GM23338 (cell line): ENCODE data around the gene CCDC184. TPM values are rescaled to one million over a fixed set of nuclear protein-coding genes. Genes with fewer than 3 reads are reported as not detected.

Source experiments
- ATAC-seq: fragments of 200-7000 bp; cut with Tn5 transposase; 3 replicates; pipeline ENCODE4 v1.9.1; 2020
- DNase-seq: peaks from one replicate; pipeline ENCODE4 v3.0.0-alpha.2; 2015; ENCODE audit warnings: low spot score
- H2AFZ ChIP-seq: fragments of 200-600 bp; sonication (generic); 2 replicates; pipeline ENCODE4 v1.8.0; 2016; ENCODE audit warnings: antibody characterized with exemption, mild to moderate bottlenecking, moderate library complexity
- H3F3A ChIP-seq: fragments of 200-600 bp; sonication (generic); replicated peaks from 2 replicates; pipeline ENCODE4 v1.8.0; 2017; ENCODE audit warnings: antibody characterized with exemption, mixed run types, low read depth
- H3K27ac ChIP-seq: fragments of 200-600 bp; sonication (generic); 2 replicates; pipeline ENCODE4 v1.6.1; 2016; ENCODE audit warnings: low read depth
- H3K27me3 ChIP-seq: fragments of 200-600 bp; sonication (generic); 2 replicates; pipeline ENCODE4 v1.8.0; 2016; ENCODE audit warnings: mild to moderate bottlenecking, mixed run types, moderate library complexity; ENCODE audit not compliant: insufficient read depth
- H3K36me3 ChIP-seq: fragments of 200-600 bp; sonication (generic); 2 replicates; pipeline ENCODE4 v1.8.0; 2016; ENCODE audit warnings: mild to moderate bottlenecking; ENCODE audit not compliant: insufficient read depth
- H3K4me1 ChIP-seq: fragments of 200-600 bp; sonication (generic); 2 replicates; pipeline ENCODE4 v1.8.0; 2016; ENCODE audit warnings: mild to moderate bottlenecking, moderate library complexity; ENCODE audit not compliant: insufficient read depth
- H3K4me2 ChIP-seq: fragments of 200-600 bp; sonication (generic); 2 replicates; pipeline ENCODE4 v1.7.1; 2017; ENCODE audit warnings: mixed run types
- H3K4me3 ChIP-seq: fragments of 200-600 bp; sonication (generic); 2 replicates; pipeline ENCODE4 v1.6.1; 2016; ENCODE audit warnings: mixed run types
- H3K79me2 ChIP-seq: fragments of 200-600 bp; sonication (generic); replicated peaks from 2 replicates; pipeline ENCODE4 v1.8.0; 2017; ENCODE audit warnings: mild to moderate bottlenecking; ENCODE audit not compliant: insufficient read depth
- H3K9me2 ChIP-seq: fragments of 200-600 bp; sonication (generic); 2 replicates; pipeline ENCODE4 v1.8.0; 2017; ENCODE audit not compliant: insufficient read depth
- H4K20me1 ChIP-seq: fragments of 200-600 bp; sonication (generic); replicated peaks from 2 replicates; pipeline ENCODE4 v1.8.0; 2017; ENCODE audit warnings: mild to moderate bottlenecking; ENCODE audit not compliant: insufficient read depth
- H3K27ac Mint-ChIP-seq: 2 replicates; pipeline ENCODE4 v1.8.0; 2020; ENCODE audit warnings: inconsistent platforms, mild to moderate bottlenecking, moderate library complexity, mixed read lengths
- H3K27me3 Mint-ChIP-seq: 3 replicates; pipeline ENCODE4 v1.8.0; 2022; ENCODE audit warnings: low read depth, mild to moderate bottlenecking, moderate library complexity, mixed read lengths, inconsistent platforms; ENCODE audit not compliant: insufficient read depth, poor library complexity
- H3K36me3 Mint-ChIP-seq: 3 replicates; pipeline ENCODE4 v1.8.0; 2021; ENCODE audit warnings: low read depth, mild to moderate bottlenecking, inconsistent platforms, moderate library complexity, mixed read lengths
- H3K4me1 Mint-ChIP-seq: 3 replicates; pipeline ENCODE4 v1.8.0; 2020; ENCODE audit warnings: mild to moderate bottlenecking, inconsistent platforms, mixed read lengths
- H3K4me3 Mint-ChIP-seq: 3 replicates; pipeline ENCODE4 v1.8.0; 2021; ENCODE audit warnings: moderate library complexity, mild to moderate bottlenecking, inconsistent platforms, mixed read lengths
- H3K9me3 Mint-ChIP-seq: 3 replicates; pipeline ENCODE4 v1.8.0; 2020; ENCODE audit warnings: moderate library complexity, mild to moderate bottlenecking, inconsistent platforms, mixed read lengths
- CREB1 ChIP-seq: fragments of 250-450 bp; sonication (Bioruptor Pico); IDR thresholded peaks from 2 replicates; pipeline ENCODE4 v1.5.0; 2020; ENCODE audit warnings: low read depth, mild to moderate bottlenecking, moderate library complexity
- EZH2 ChIP-seq: fragments of 200-600 bp; sonication (generic); IDR thresholded peaks from one replicate; pipeline ENCODE4 v1.8.0; 2017; ENCODE audit warnings: antibody characterized with exemption, mild to moderate bottlenecking, low read depth; ENCODE audit not compliant: unreplicated experiment
- EZH2phosphoT487 ChIP-seq: fragments of 200-600 bp; sonication (generic); IDR thresholded peaks from one replicate; pipeline ENCODE4 v1.8.1; 2018; ENCODE audit warnings: antibody characterized with exemption; ENCODE audit not compliant: unreplicated experiment
- JUNB ChIP-seq: IDR thresholded peaks from one replicate; pipeline ENCODE4 v1.6.1; 2016; ENCODE audit warnings: antibody characterized with exemption; ENCODE audit not compliant: unreplicated experiment
- NANOG ChIP-seq: IDR thresholded peaks from 2 replicates; pipeline ENCODE4 v1.6.1; 2016; ENCODE audit warnings: antibody characterized with exemption, borderline replicate concordance
- POLR2AphosphoS5 ChIP-seq: IDR thresholded peaks from 2 replicates; pipeline ENCODE4 v1.6.1; 2016; ENCODE audit warnings: antibody characterized with exemption, low read depth
- STAT1 ChIP-seq: IDR thresholded peaks from one replicate; pipeline ENCODE4 v1.6.1; 2016; ENCODE audit warnings: antibody characterized with exemption; ENCODE audit not compliant: unreplicated experiment
- ZNF114 ChIP-seq: fragments of 250-450 bp; sonication (Bioruptor Pico); IDR thresholded peaks from 2 replicates; pipeline ENCODE4 v1.5.0; 2020; ENCODE audit warnings: mild to moderate bottlenecking, moderate library complexity
- ZNF331 ChIP-seq: fragments of 250-450 bp; sonication (Bioruptor Pico); IDR thresholded peaks from 2 replicates; pipeline ENCODE4 v1.5.0; 2020; ENCODE audit warnings: low read depth, mild to moderate bottlenecking, moderate library complexity
- polyA plus RNA-seq: library from polyadenylated mRNA; unstranded; fragments of >200 nt; fragmentation: Nextera tagmentation; extraction: Ambion mirVana; gene quantifications from 2 replicates; pipeline ENCODE4 v1.2.1, GENCODE V29; 2016
- total RNA-seq: library from RNA; depleted of rRNA; stranded (reverse); fragments of >200 nt; shearing (Covaris generic); gene quantifications from 2 replicates; pipeline ENCODE4 v1.2.3, GENCODE V29; 2014
- TF ChIP-seq, protein P1 (sequence below): fragments of 250-450 bp; sonication (Bioruptor Pico); IDR thresholded peaks from 2 replicates; pipeline ENCODE4 v1.5.0; 2020; ENCODE audit warnings: mild to moderate bottlenecking, moderate library complexity
- TF ChIP-seq, protein P2 (sequence below): IDR thresholded peaks from one replicate; pipeline ENCODE4 v1.6.1; 2018; ENCODE audit warnings: antibody characterized with exemption; ENCODE audit not compliant: unreplicated experiment

The CCDC184 gene
- total and polyA plus RNA-seq, 2 experiments from 2014 or later: 1.8 to 2.8 TPM

DNA sequence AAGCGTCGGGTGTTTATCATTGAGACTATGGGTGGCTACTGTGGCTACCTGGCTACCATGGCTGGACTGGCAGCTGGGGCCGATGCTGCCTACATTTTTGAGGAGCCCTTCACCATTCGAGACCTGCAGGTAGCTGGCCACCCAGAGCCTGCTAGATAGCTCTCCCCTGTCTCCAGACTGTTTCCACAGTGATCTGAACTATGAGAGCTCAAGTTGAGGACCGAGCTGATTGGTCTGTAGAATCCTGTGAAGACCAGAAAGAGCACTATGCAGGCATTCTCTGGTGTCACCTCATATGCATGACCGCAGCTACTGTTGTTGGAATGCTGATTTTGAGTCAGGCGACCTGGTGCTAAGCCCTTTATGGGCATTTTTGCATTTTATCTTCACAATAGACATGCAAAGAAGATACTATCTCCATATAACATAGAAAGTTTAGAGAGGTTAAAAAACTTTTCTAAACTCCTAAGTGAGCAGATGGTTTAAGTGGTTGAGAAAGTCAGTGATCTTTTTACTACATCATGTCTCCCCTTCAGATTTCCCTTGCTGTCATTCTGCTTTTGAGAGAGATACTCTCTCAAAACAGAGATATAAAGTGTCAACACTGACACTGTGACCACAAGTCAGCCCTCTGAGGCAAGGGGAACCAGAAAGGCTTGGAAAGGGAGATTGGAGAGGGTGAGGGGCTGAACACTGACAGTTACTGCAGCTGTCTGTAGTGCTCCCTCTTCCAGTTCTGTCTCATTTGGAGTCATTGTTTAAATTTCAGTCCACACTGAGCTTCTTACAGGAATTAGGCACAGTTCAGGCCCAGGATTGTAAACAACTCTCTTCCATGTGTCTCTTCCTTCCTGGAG lies 40.4 kb upstream of the CCDC184 start:
- Histone ChIP-seq H3K79me2 (no peaks in the 10 kb centered on the region), H3K4me2 (peak overlapping the region; percentile 59), H3K36me3 (peaks cover 44% of the 10 kb centered on the region), H3K4me1 (peaks cover 39% of the 10 kb centered on the region), H2AFZ (no peak overlapping the region), H3K27ac (peak overlapping the region; percentile 91), H3K9me2 (no peaks in the 10 kb centered on the region), H4K20me1 (0 out of 2 replicates have a peak, but pooled peaks cover 3% of the 10 kb centered on the region), H3K4me3 (peak overlapping the region; percentile 15; the same call in 1 of the 2 replicates), H3K27me3 (no peaks in the 10 kb centered on the region), H3F3A (no peaks in the 10 kb centered on the region; the same call in 1 of the 2 replicates)
- H3K36me3 Mint-ChIP-seq: peaks cover 82% of the 10 kb centered on the region
- ATAC-seq (peak; percentile 94), DNase-seq (peak; percentile 74)
- peak overlapping the region; percentile 53 for H3K4me3 Mint-ChIP-seq
- peaks cover 15% of the 10 kb centered on the region; the same call in 2 of the 3 replicates for H3K9me3 Mint-ChIP-seq
- TF ChIP-seq, protein P1, sequence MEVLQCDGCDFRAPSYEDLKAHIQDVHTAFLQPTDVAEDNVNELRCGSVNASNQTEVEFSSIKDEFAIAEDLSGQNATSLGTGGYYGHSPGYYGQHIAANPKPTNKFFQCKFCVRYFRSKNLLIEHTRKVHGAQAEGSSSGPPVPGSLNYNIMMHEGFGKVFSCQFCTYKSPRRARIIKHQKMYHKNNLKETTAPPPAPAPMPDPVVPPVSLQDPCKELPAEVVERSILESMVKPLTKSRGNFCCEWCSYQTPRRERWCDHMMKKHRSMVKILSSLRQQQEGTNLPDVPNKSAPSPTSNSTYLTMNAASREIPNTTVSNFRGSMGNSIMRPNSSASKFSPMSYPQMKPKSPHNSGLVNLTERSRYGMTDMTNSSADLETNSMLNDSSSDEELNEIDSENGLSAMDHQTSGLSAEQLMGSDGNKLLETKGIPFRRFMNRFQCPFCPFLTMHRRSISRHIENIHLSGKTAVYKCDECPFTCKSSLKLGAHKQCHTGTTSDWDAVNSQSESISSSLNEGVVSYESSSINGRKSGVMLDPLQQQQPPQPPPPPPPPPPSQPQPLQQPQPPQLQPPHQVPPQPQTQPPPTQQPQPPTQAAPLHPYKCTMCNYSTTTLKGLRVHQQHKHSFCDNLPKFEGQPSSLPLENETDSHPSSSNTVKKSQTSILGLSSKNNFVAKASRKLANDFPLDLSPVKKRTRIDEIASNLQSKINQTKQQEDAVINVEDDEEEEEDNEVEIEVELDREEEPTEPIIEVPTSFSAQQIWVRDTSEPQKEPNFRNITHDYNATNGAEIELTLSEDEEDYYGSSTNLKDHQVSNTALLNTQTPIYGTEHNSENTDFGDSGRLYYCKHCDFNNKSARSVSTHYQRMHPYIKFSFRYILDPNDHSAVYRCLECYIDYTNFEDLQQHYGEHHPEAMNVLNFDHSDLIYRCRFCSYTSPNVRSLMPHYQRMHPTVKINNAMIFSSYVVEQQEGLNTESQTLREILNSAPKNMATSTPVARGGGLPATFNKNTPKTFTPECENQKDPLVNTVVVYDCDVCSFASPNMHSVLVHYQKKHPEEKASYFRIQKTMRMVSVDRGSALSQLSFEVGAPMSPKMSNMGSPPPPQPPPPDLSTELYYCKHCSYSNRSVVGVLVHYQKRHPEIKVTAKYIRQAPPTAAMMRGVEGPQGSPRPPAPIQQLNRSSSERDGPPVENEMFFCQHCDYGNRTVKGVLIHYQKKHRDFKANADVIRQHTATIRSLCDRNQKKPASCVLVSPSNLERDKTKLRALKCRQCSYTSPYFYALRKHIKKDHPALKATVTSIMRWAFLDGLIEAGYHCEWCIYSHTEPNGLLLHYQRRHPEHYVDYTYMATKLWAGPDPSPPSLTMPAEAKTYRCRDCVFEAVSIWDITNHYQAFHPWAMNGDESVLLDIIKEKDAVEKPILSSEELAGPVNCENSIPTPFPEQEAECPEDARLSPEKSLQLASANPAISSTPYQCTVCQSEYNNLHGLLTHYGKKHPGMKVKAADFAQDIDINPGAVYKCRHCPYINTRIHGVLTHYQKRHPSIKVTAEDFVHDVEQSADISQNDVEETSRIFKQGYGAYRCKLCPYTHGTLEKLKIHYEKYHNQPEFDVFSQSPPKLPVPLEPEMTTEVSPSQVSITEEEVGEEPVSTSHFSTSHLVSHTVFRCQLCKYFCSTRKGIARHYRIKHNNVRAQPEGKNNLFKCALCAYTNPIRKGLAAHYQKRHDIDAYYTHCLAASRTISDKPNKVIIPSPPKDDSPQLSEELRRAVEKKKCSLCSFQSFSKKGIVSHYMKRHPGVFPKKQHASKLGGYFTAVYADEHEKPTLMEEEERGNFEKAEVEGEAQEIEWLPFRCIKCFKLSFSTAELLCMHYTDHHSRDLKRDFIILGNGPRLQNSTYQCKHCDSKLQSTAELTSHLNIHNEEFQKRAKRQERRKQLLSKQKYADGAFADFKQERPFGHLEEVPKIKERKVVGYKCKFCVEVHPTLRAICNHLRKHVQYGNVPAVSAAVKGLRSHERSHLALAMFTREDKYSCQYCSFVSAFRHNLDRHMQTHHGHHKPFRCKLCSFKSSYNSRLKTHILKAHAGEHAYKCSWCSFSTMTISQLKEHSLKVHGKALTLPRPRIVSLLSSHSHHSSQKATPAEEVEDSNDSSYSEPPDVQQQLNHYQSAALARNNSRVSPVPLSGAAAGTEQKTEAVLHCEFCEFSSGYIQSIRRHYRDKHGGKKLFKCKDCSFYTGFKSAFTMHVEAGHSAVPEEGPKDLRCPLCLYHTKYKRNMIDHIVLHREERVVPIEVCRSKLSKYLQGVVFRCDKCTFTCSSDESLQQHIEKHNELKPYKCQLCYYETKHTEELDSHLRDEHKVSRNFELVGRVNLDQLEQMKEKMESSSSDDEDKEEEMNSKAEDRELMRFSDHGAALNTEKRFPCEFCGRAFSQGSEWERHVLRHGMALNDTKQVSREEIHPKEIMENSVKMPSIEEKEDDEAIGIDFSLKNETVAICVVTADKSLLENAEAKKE (CRISPR knock-in tag): peak; percentile 78; the same call in 1 of the 2 replicates
- TF ChIP-seq ZNF331 (CRISPR knock-in tag) (no peak), JUNB (no peak)
- peaks cover 11% of the 10 kb centered on the region for H3K27me3 Mint-ChIP-seq
- peaks cover 45% of the 10 kb centered on the region for H3K4me1 Mint-ChIP-seq
- H3K27ac Mint-ChIP-seq: peak overlapping the region; percentile 95

DNA sequence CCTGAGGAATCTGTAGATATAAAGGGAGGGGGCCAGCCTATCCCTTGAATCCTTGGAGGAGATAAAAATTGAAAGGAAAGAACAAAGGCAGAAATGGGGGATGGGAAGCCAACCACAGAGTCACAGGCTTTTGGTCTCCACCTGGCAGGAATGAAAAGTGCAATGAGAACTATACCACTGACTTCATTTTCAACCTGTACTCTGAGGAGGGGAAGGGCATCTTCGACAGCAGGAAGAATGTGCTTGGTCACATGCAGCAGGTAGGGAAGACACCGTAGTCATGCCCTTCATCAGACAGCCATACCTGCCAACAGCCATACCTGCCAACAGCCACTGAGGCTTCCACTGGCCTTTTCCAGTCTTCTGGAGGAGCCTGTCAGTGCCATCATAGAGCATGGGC lies 39.5 kb upstream of the CCDC184 start:
- peaks cover 15% of the 10 kb centered on the region; the same call in 2 of the 3 replicates for H3K9me3 Mint-ChIP-seq
- H3K27ac ChIP-seq: peak overlapping the region; percentile 91
- ATAC-seq: peak; percentile 52
- peaks cover 82% of the 10 kb centered on the region for H3K36me3 Mint-ChIP-seq
- peaks cover 45% of the 10 kb centered on the region for H3K4me1 Mint-ChIP-seq
- peak overlapping the region; percentile 95 for H3K27ac Mint-ChIP-seq
- H3K27me3 Mint-ChIP-seq: peaks cover 11% of the 10 kb centered on the region
- H3K79me2 ChIP-seq: no peaks in the 10 kb centered on the region
- H3K4me1 ChIP-seq: peaks cover 39% of the 10 kb centered on the region
- H4K20me1 ChIP-seq: 0 out of 2 replicates have a peak, but pooled peaks cover 3% of the 10 kb centered on the region
- peak overlapping the region; percentile 6; the same call in 1 of the 2 replicates for H3K4me3 ChIP-seq
- H3K27me3 ChIP-seq: no peaks in the 10 kb centered on the region
- peak; percentile 60 for DNase-seq
- no peaks in the 10 kb centered on the region; the same call in 1 of the 2 replicates for H3F3A ChIP-seq
- H3K4me3 Mint-ChIP-seq: peak overlapping the region; percentile 53; the same call in 2 of the 3 replicates
- peaks cover 38% of the 10 kb centered on the region for H3K36me3 ChIP-seq
- H2AFZ ChIP-seq: no peak overlapping the region
- no peaks in the 10 kb centered on the region for H3K9me2 ChIP-seq
- peak overlapping the region; percentile 59; the same call in 1 of the 2 replicates for H3K4me2 ChIP-seq
- no peak for TF ChIP-seq NANOG
- TF ChIP-seq, protein P2, sequence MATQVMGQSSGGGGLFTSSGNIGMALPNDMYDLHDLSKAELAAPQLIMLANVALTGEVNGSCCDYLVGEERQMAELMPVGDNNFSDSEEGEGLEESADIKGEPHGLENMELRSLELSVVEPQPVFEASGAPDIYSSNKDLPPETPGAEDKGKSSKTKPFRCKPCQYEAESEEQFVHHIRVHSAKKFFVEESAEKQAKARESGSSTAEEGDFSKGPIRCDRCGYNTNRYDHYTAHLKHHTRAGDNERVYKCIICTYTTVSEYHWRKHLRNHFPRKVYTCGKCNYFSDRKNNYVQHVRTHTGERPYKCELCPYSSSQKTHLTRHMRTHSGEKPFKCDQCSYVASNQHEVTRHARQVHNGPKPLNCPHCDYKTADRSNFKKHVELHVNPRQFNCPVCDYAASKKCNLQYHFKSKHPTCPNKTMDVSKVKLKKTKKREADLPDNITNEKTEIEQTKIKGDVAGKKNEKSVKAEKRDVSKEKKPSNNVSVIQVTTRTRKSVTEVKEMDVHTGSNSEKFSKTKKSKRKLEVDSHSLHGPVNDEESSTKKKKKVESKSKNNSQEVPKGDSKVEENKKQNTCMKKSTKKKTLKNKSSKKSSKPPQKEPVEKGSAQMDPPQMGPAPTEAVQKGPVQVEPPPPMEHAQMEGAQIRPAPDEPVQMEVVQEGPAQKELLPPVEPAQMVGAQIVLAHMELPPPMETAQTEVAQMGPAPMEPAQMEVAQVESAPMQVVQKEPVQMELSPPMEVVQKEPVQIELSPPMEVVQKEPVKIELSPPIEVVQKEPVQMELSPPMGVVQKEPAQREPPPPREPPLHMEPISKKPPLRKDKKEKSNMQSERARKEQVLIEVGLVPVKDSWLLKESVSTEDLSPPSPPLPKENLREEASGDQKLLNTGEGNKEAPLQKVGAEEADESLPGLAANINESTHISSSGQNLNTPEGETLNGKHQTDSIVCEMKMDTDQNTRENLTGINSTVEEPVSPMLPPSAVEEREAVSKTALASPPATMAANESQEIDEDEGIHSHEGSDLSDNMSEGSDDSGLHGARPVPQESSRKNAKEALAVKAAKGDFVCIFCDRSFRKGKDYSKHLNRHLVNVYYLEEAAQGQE: no peak
- TF ChIP-seq POLR2AphosphoS5: no peak
- no peak for TF ChIP-seq EZH2
- no peak for TF ChIP-seq STAT1
- TF ChIP-seq ZNF331 (CRISPR knock-in tag): no peak
- no peak for TF ChIP-seq JUNB
- TF ChIP-seq EZH2phosphoT487: no peak
- no peak for TF ChIP-seq ZNF114
- no peak for TF ChIP-seq CREB1 (CRISPR knock-in tag)
